Measurements from ENCODE around the gene ESYT2. TPM values are rescaled to one million over a fixed set of nuclear protein-coding genes. Genes with fewer than 3 reads are reported as not detected.
"Not testable (repeated sequence)": the region's sequence is repeated elsewhere in the genome, so short reads cannot be mapped to it uniquely, and the experiment has no call there.

The ESYT2 gene
- total RNA-seq, 1 experiment from 2014 or later, result 37.5 TPM

GRCh38 chr7:158706273-158706704, 123.0 kb downstream of the ESYT2 start:
- BruUV-seq (replicated peaks), result no TSS peak
- H3K4me3 ChIP-seq (ENCODE audit: low read depth, low read length, poor library complexity, severe bottlenecking), result no peak overlapping the region
- no peak for DNase-seq (ENCODE audit: low spot score)
- intact Hi-C loops (cut with micrococcal nuclease; ENCODE audit: unreplicated experiment), result loop anchor here (10.0 kb wide), 1 partner anchor 149 kb away; the partner anchor contains the start of gene DYNC2I1
- no peak overlapping the region for H3K27ac ChIP-seq (ENCODE audit: low read depth, low read length, poor library complexity, severe bottlenecking)
- peaks cover 21% of the 10 kb centered on the region for H3K4me1 ChIP-seq (ENCODE audit: insufficient read depth, low read length, poor library complexity, severe bottlenecking)
- ChIA-PET CTCF (interaction anchor here (0.6 kb wide), 1 partner anchor 1091 kb away, joined by 4 read pairs; no protein-coding TSS in a partner anchor), POLR2A (ENCODE audit: low non-redundant PET) (no interaction called here)
- no peaks in the 10 kb centered on the region for H3K9me3 ChIP-seq (ENCODE audit: low read depth, low read length, poor library complexity, severe bottlenecking)
- H3K27me3 ChIP-seq (replicated peaks; ENCODE audit: insufficient read depth, low read depth, low read length, poor library complexity), result no peaks in the 10 kb centered on the region
- H3K36me3 ChIP-seq (ENCODE audit: insufficient read depth, low read length, poor library complexity, severe bottlenecking), result peaks cover 6% of the 10 kb centered on the region
- TF ChIP-seq CTCF (conservative IDR thresholded peaks at IDR 0.05; ENCODE audit: low read depth, low read length) (no peak), EZH2 (IDR thresholded peaks at IDR 0.05; ENCODE audit: borderline replicate concordance, low read depth, low read length, poor library complexity, severe bottlenecking) (no peak)

GRCh38 chr7:158705234-158705850, 124.0 kb downstream of the ESYT2 start:
- TSS peak; percentile 74 for BruUV-seq (replicated peaks)
- peak overlapping the region; percentile 86 for H3K4me3 ChIP-seq (ENCODE audit: low read depth, low read length, poor library complexity, severe bottlenecking)
- no peaks in the 10 kb centered on the region for H3K9me3 ChIP-seq (ENCODE audit: low read depth, low read length, poor library complexity, severe bottlenecking)
- intact Hi-C loops (cut with micrococcal nuclease; ENCODE audit: unreplicated experiment), result loop anchor here (2.0 to 10.0 kb wide), 2 partner anchors 123 to 149 kb away; partner anchors contain the start of genes DYNC2I1 and ESYT2
- ChIA-PET POLR2A (ENCODE audit: low non-redundant PET) (interaction anchor here (0.7 kb wide), 1 partner anchor 52 kb away, joined by 3 read pairs; no protein-coding TSS in a partner anchor), CTCF (no interaction called here)
- H3K27ac ChIP-seq (ENCODE audit: low read depth, low read length, poor library complexity, severe bottlenecking), result peak overlapping the region; percentile 98
- peaks cover 21% of the 10 kb centered on the region for H3K4me1 ChIP-seq (ENCODE audit: insufficient read depth, low read length, poor library complexity, severe bottlenecking)
- DNase-seq (ENCODE audit: low spot score), result no peak
- H3K27me3 ChIP-seq (replicated peaks; ENCODE audit: insufficient read depth, low read depth, low read length, poor library complexity), result no peaks in the 10 kb centered on the region
- TF ChIP-seq CTCF (conservative IDR thresholded peaks at IDR 0.05; ENCODE audit: low read depth, low read length), result no peak
- TF ChIP-seq EZH2 (IDR thresholded peaks at IDR 0.05; ENCODE audit: borderline replicate concordance, low read depth, low read length, poor library complexity, severe bottlenecking), result no peak
- peaks cover 15% of the 10 kb centered on the region for H3K36me3 ChIP-seq (ENCODE audit: insufficient read depth, low read length, poor library complexity, severe bottlenecking)

- intact Hi-C loops (cut with micrococcal nuclease; ENCODE audit: unreplicated experiment), result loop anchor here (2.0 to 10.0 kb wide), 2 partner anchors 124 to 150 kb away; partner anchors contain the start of genes DYNC2I1 and ESYT2
- ChIA-PET CTCF (no interaction called here), POLR2A (ENCODE audit: low non-redundant PET) (interaction anchor here (0.7 kb wide), 1 partner anchor 52 kb away, joined by 3 read pairs; no protein-coding TSS in a partner anchor)
- Histone ChIP-seq H3K27me3 (replicated peaks; ENCODE audit: insufficient read depth, low read depth, low read length, poor library complexity) (no peaks in the 10 kb centered on the region), H3K9me3 (ENCODE audit: low read depth, low read length, poor library complexity, severe bottlenecking) (no peaks in the 10 kb centered on the region), H3K27ac (ENCODE audit: low read depth, low read length, poor library complexity, severe bottlenecking) (peak within 1 kb of the TSS; percentile 98), H3K4me3 (ENCODE audit: low read depth, low read length, poor library complexity, severe bottlenecking) (peak within 1 kb of the TSS; percentile 86), H3K36me3 (ENCODE audit: insufficient read depth, low read length, poor library complexity, severe bottlenecking) (peaks cover 21% of the 10 kb centered on the region), H3K4me1 (ENCODE audit: insufficient read depth, low read length, poor library complexity, severe bottlenecking) (peaks cover 21% of the 10 kb centered on the region)
- TF ChIP-seq CTCF (conservative IDR thresholded peaks at IDR 0.05; ENCODE audit: low read depth, low read length), result no peak
- no peak for TF ChIP-seq EZH2 (IDR thresholded peaks at IDR 0.05; ENCODE audit: borderline replicate concordance, low read depth, low read length, poor library complexity, severe bottlenecking)
- DNase-seq (ENCODE audit: low spot score), result peak; percentile 99
- no TSS peak for BruUV-seq (replicated peaks)
Measured at GRCh38 chr7:158704524-158705233, 124.6 kb downstream of the ESYT2 start, which contains the start of gene NCAPG2. Gene NCAPG2 (minus strand): TSS chr7:158704804. CDS start chr7:158701899, 2,905 bp downstream.

GRCh38 chr7:158703679-158704523, 125.4 kb downstream of the ESYT2 start:
- POLR2A ChIA-PET (ENCODE audit: low non-redundant PET); CTCF ChIA-PET; H3K27me3 ChIP-seq (replicated peaks; ENCODE audit: insufficient read depth, low read depth, low read length, poor library complexity); H3K9me3 ChIP-seq (ENCODE audit: low read depth, low read length, poor library complexity, severe bottlenecking); DNase-seq (ENCODE audit: low spot score); BruUV-seq (replicated peaks): not testable (repeated sequence)
- peaks cover 21% of the 10 kb centered on the region for H3K4me1 ChIP-seq (ENCODE audit: insufficient read depth, low read length, poor library complexity, severe bottlenecking)
- H3K27ac ChIP-seq (ENCODE audit: low read depth, low read length, poor library complexity, severe bottlenecking), result peak overlapping the region; percentile 98
- peaks cover 28% of the 10 kb centered on the region for H3K36me3 ChIP-seq (ENCODE audit: insufficient read depth, low read length, poor library complexity, severe bottlenecking)
- peak overlapping the region; percentile 86 for H3K4me3 ChIP-seq (ENCODE audit: low read depth, low read length, poor library complexity, severe bottlenecking)
- intact Hi-C loops (cut with micrococcal nuclease; ENCODE audit: unreplicated experiment), result loop anchor here (2.0 to 10.0 kb wide), 2 partner anchors 125 to 151 kb away; partner anchors contain the start of genes DYNC2I1 and ESYT2

Measured in A673 (cell line).